Stimulated activated naive B cell treated with anti-CD40 and anti-IgM and Interleukin-4, amounts not matched to agents 10 μg/mL and 1 μg/mL and 100 μg/mL, for 72 hours (primary cell): ENCODE measurements around the gene HDGFL1.

Source experiments
- ATAC-seq, 2 donors: fragments of 150-1000 bp; cut with Tn5 transposase; replicated peaks; 2 replicates each; pipeline ENCODE4 v1.10.0; 2021; ENCODE audit warnings: moderate library complexity in 1 of 2
- DNase-seq: peaks from one replicate; pipeline ENCODE4 v3.0.0; 2021
- H3K27ac Mint-ChIP-seq: one replicate; pipeline ENCODE4 v1.8.0; 2022; ENCODE audit warnings: mild to moderate bottlenecking, mixed read lengths
- H3K27me3 Mint-ChIP-seq, 2 donors: one replicate each; pipeline ENCODE4 v1.8.0; 2022; ENCODE audit warnings: mixed read lengths in 2 of 2
- H3K36me3 Mint-ChIP-seq, 2 donors: one replicate each; pipeline ENCODE4 v1.8.0; 2022; ENCODE audit warnings: mixed read lengths in 2 of 2, mild to moderate bottlenecking in 1 of 2
- H3K4me1 Mint-ChIP-seq, 2 donors: one replicate each; pipeline ENCODE4 v1.8.0; 2022; ENCODE audit warnings: mixed read lengths in 2 of 2, mild to moderate bottlenecking in 1 of 2
- H3K4me3 Mint-ChIP-seq, 2 donors: one replicate each; pipeline ENCODE4 v1.8.0; 2022; ENCODE audit warnings: mild to moderate bottlenecking in 2 of 2, mixed read lengths in 2 of 2, moderate library complexity in 1 of 2
- H3K9me3 Mint-ChIP-seq, 2 donors: one replicate each; pipeline ENCODE4 v1.8.0; 2022; ENCODE audit warnings: mixed read lengths in 2 of 2, mild to moderate bottlenecking in 1 of 2

Gene HDGFL1

GRCh38 chr6:22613051-22613450 is 43.7 kb downstream of the HDGFL1 start:
- no peaks in the 10 kb centered on the region for H3K9me3 Mint-ChIP-seq
- no peaks in the 10 kb centered on the region for H3K4me1 Mint-ChIP-seq
- H3K27me3 Mint-ChIP-seq = no peaks in the 10 kb centered on the region
- ATAC-seq (no peak), DNase-seq (no peak)
- H3K36me3 Mint-ChIP-seq = no peaks in the 10 kb centered on the region
- H3K27ac Mint-ChIP-seq = no peak overlapping the region
- H3K4me3 Mint-ChIP-seq = no peak overlapping the region

GRCh38 chr6:22613695-22614094 is 44.3 kb downstream of the HDGFL1 start:
- Mint-ChIP-seq H3K36me3 (no peaks in the 10 kb centered on the region), H3K27ac (no peak overlapping the region), H3K9me3 (peaks cover 3 to 5% of the 10 kb centered on the region in 2 donors), H3K4me3 (no peak overlapping the region), H3K4me1 (no peaks in the 10 kb centered on the region), H3K27me3 (no peaks in the 10 kb centered on the region)
- ATAC-seq (no peak), DNase-seq (no peak)

GRCh38 chr6:22614547-22614946 is 45.2 kb downstream of the HDGFL1 start:
- no peak overlapping the region for H3K4me3 Mint-ChIP-seq
- H3K4me1 Mint-ChIP-seq = no peaks in the 10 kb centered on the region
- H3K27me3 Mint-ChIP-seq = no peaks in the 10 kb centered on the region
- H3K9me3 Mint-ChIP-seq = peaks cover 4 to 7% of the 10 kb centered on the region in 2 donors
- H3K36me3 Mint-ChIP-seq = no peaks in the 10 kb centered on the region
- ATAC-seq = no peak
- H3K27ac Mint-ChIP-seq = no peak overlapping the region
- DNase-seq = no peak

GRCh38 chr6:22621028-22621427 is 51.7 kb downstream of the HDGFL1 start:
- Mint-ChIP-seq H3K9me3 (peaks cover 4 to 7% of the 10 kb centered on the region in 2 donors), H3K27ac (no peak overlapping the region), H3K4me1 (no peaks in the 10 kb centered on the region)

More at GRCh38 chr6:22621028-22621427, 51.7 kb downstream of the HDGFL1 start:
- DNase-seq = no peak
- no peaks in the 10 kb centered on the region for H3K27me3 Mint-ChIP-seq
- no peak for ATAC-seq
- H3K4me3 Mint-ChIP-seq = no peak overlapping the region
- H3K36me3 Mint-ChIP-seq = no peaks in the 10 kb centered on the region
